Retinal pigment epithelial cell (primary cell): Measurements from ENCODE around the gene IQCE.
A peak's percentile ranks its signal among the peaks of the same experiment; 100 is the strongest.

Source experiments
- DNase-seq: peaks from one replicate; pipeline ENCODE4 v3.0.0-alpha.2; 2010; ENCODE audit warnings: low read depth
- H3K4me3 ChIP-seq: 2 replicates; pipeline ENCODE4 v1.5.1; 2011; ENCODE audit warnings: mild to moderate bottlenecking, low read length, control low read depth, moderate library complexity
- TF ChIP-seq, protein P1 (sequence below): conservative IDR thresholded peaks from 2 replicates; pipeline ENCODE4 v1.5.1; 2011; ENCODE audit warnings: low read depth, low read length, control low read depth, inconsistent platforms

IQCE gene

DNA sequence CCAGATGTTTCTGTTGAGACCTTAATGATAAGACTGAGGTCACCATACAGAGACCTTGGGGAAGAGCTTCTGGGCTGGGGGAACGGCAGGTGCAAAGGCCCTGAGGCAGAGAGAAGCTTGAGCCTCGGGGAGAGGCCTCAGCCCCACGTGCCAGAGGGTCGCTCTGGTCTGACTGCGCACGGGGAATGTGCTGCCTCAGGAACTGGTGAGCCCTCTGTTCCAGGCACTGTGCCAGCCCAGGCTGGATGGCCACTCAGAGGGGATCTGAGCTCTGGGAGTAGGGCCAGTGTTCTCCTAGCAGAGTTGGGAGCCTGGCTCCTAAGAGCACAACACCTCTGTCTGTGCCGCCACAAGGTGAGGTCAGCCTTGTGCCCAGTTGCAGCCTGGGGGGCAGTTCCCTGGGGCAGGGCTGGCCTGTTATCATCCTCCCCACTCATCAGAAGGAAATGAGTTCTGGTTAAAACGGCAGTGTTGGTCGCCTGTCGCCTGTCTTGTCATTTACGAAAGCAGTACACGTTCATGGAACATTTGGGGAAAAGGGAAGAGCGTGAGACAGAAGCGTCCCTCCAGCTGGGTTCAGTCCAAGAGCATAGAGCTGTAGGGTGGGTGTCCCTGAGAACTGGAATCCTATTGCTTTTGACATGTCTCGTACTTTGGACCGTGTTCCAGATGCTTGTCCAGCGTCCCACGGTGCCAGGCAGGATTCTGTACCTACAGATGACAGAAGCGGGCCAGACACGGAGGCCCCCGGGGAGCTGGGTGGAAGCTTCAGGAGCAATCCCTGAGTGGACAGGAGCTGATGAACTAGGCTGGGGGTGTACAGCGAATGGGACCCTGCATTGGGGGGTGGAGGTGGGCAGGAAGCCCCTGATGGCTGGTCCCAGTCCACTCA lies 77.3 kb downstream of the IQCE start:
- H3K4me3 ChIP-seq: no peak overlapping the region
- TF ChIP-seq, protein P1, sequence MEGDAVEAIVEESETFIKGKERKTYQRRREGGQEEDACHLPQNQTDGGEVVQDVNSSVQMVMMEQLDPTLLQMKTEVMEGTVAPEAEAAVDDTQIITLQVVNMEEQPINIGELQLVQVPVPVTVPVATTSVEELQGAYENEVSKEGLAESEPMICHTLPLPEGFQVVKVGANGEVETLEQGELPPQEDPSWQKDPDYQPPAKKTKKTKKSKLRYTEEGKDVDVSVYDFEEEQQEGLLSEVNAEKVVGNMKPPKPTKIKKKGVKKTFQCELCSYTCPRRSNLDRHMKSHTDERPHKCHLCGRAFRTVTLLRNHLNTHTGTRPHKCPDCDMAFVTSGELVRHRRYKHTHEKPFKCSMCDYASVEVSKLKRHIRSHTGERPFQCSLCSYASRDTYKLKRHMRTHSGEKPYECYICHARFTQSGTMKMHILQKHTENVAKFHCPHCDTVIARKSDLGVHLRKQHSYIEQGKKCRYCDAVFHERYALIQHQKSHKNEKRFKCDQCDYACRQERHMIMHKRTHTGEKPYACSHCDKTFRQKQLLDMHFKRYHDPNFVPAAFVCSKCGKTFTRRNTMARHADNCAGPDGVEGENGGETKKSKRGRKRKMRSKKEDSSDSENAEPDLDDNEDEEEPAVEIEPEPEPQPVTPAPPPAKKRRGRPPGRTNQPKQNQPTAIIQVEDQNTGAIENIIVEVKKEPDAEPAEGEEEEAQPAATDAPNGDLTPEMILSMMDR: no peak
- peak; percentile 82 for DNase-seq

DNA sequence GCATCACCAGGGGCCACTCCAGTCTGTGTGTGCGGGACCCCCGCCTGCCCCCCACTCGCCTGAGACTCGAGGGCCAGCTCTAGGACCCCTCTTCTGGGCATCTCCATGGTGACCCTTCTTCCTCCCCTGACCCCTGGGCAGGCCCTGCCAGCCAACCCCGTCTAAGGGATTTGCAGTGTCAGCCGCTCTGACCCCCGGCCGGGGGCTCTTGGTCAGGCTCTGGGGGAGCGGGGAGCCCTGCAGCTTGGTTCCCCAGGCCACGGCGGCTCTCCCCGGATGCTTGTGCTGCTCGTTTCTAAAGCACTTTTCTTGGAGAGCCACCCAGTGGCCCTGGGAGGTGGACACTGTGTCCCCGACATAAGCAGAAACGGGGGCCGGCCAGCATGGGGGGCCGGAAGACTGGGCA lies 78.3 kb downstream of the IQCE start:
- no peak for DNase-seq
- TF ChIP-seq, protein P1: no peak
- H3K4me3 ChIP-seq: no peak overlapping the region

DNA sequence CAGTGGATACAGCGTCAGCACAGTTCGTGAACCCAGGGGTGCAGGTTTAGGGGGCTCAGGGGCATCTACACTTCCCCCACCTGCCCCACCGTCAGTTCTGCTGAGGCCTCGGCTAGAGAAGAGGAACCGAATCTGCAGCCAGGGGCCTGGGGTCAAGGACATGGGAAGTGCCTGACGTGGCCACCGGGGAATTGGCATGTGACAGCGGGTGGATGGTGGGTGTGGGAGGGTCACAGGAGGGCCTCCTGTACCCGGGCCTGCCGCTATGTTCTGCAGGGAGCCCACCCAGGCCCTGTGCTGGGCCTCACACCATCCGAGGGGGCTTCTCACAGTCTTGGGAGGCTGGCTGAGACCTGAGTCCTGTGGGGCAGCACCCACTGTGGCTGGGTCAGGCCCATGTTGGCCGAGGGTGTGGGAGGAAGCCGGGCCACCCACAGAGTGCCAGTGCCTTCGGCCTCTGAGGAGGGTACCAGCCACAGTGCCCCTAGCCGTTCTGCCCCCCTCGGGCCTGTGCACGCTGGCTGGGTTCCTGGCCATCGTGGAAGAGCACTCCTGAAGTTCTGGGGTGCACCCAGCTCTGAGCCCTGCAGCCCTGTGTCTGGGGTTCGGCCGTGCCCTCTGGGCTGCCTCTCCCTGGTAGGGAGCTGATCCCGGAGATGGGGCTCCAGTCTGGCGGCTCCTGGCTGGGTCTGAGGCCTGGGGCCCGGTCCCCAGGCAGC lies 78.9 kb downstream of the IQCE start:
- no peak for DNase-seq
- TF ChIP-seq, protein P1: no peak

DNA sequence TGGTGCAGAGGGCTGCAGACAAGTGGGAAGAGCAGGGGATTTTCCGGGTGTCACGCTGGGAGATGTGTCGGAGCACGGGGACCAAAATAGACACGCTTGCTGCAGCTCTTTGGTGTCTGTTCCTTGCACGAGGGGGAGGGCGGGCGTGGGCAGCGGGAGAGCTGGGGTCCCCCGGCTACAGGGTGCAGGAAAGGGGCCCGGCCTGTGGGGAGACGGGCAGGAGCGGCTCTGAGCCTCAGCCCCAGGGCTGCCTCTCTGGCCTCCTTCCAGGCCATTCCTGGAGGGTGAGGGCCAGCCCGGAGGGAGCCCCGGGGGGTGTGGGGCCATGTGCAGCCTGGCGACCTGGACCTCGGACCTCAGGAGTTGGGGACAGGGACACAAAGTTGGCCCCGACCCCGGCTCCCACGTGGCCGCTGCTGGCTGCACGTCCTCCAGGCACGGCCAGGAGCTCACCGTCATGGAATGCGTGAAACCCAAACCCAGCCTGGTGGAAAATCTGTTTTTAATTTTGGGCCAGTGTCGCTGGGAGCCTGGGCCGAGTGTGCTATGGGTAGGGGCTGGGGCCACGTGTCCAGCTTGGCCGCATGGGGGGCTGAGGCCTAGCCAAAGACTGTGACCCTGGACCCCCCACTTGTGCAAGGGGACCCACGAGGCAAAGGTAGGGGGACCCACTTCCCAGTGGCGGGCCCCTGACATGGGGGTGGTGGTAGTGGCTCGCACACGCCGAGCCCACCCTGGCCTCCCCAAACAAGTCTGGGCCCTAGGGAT lies 79.6 kb downstream of the IQCE start:
- H3K4me3 ChIP-seq: no peak overlapping the region
- TF ChIP-seq, protein P1: no peak
- DNase-seq: no peak

More for the DNA sequence above, 78.9 kb downstream of the IQCE start:
- H3K4me3 ChIP-seq: no peak overlapping the region

DNA sequence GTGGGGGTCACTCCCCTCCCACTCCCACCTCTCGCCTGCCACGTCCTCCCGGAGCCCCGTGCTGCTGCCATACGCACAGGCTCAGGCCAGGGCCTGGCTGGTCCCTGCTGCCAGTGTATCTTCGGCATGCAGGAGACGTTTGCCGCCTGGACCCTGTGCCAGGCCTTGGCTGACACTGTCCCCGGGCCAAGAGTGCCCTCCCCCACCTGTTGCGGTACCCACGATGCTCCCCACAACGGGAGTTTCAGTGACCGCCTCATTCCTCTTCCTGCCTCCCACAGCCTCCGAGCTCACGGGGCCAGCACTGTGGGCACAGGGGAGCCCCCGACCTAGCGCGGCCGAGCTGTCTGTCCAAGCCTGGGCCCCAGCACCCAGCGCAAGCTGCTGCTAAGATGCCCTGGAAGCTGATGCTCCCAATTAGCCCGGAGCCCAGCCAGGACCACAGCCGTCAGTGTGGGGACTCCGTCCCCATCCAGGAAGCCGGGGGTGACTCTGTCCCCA lies 80.5 kb downstream of the IQCE start:
- TF ChIP-seq, protein P1: no peak
- H3K4me3 ChIP-seq: no peak overlapping the region
- DNase-seq: no peak

DNA sequence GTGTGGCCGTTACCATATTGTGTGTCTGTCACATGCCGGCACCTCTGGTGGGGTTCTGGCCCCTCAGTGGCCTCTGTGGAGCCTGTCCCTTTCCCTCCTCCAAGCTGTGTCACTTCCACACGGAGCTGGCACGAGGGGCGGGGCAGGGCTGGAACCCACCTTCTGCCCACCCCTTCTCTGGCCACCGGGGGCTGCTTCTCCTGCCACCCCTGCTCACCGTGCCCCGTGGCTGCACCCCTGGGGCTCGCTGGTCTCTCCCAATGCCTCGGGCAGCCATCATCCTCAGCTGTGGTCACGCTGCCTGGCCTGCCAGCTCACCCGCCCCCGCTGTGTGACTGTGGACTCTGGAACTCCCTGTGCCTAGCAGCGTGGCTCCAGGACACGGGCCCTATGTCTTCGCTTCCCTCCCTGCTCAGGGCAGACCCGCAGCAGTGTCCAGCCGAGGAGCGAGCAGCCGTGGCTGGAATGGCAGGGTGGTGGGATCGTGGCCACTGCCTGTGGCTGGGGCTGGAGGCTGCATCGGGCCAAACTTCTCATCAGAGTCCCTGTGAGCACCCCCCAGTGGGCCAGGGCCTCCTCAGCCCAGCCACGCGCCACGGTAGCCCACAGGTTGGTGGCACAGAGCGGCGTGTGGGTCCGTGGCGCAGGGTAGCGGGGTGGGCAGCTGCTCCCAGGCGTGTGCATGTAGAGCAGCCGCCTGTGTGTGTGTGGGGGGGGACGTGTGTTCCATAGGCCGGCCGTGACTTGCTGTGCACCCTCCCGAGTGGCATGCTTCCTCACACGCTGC lies 81.1 kb downstream of the IQCE start:
- TF ChIP-seq, protein P1: no peak
- DNase-seq: no peak
- H3K4me3 ChIP-seq: no peak overlapping the region
